HFFc6 (cell line): Measurements from ENCODE around the gene LAMTOR2. TPM values are rescaled to one million over a fixed set of nuclear protein-coding genes. Genes with fewer than 3 reads are reported as not detected.

Experiments used
- DNase-seq: peaks from one replicate; pipeline ENCODE4 v3.0.0-alpha.2; 2018
- H3K27ac Mint-ChIP-seq: 2 replicates; pipeline ENCODE4 v1.8.0; 2020; ENCODE audit warnings: mild to moderate bottlenecking, mixed read lengths
- H3K27me3 Mint-ChIP-seq: 2 replicates; pipeline ENCODE4 v1.8.0; 2021; ENCODE audit warnings: mild to moderate bottlenecking, moderate library complexity, mixed read lengths; ENCODE audit not compliant: insufficient read depth
- H3K36me3 Mint-ChIP-seq: 2 replicates; pipeline ENCODE4 v1.8.0; 2021; ENCODE audit warnings: low read depth, mixed read lengths
- H3K4me1 Mint-ChIP-seq: 2 replicates; pipeline ENCODE4 v1.8.0; 2020; ENCODE audit warnings: low read depth, mixed read lengths
- H3K4me3 Mint-ChIP-seq: 2 replicates; pipeline ENCODE4 v1.8.0; 2020; ENCODE audit warnings: mild to moderate bottlenecking, moderate library complexity, mixed read lengths
- H3K9me3 Mint-ChIP-seq: 2 replicates; pipeline ENCODE4 v1.8.0; 2020; ENCODE audit warnings: mild to moderate bottlenecking, mixed read lengths
- total RNA-seq, 6 experiments: library from RNA; stranded (reverse); fragmentation: NEBNext Ultra II Directional; extraction: Animal tissue kit (Norgen Biotek cat#: 25700); gene quantifications; 2 replicates in 1 of 6; 3 replicates in 5 of 6; pipeline ENCODE4 v1.2.3, GENCODE V29; 2021
- TF ChIP-seq, protein P1 (sequence below): fragments of 200-600 bp; sonication (generic); IDR thresholded peaks from 2 replicates; pipeline ENCODE4 v1.5.0; 2021; ENCODE audit warnings: antibody characterized with exemption, mild to moderate bottlenecking

Gene LAMTOR2
- total RNA-seq, 6 experiments from 2014 or later = 48.5 to 73.6 (median 62.5) TPM

DNA sequence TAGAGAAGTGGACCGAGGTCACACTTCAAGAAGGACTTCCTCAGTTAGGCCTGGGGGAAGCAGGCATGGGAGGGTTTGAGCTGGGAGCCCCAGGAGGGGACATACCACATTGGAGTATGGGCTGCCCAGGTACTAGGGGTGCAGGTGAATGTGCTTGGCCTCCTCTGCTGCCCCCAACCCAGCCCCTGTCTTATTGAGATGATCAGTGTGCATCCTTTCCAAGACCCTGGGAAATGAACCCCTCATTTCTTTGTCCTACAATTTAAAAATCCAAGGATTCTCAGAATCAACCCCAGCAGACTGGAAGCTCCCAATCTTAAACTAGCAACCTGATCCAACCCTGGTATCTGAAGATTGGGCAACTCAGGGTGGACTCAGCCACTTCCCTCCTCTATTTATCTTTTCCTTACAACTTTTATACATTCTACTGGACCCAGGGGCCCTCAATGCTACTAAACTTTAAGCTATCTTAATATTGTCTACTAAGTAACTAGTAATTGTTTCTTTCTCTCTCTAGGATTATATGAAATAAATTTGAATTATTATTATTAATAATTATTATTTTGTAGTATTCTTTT, 18.6 kb downstream of the LAMTOR2 start:
- peaks cover 3% of the 10 kb centered on the region for H3K27me3 Mint-ChIP-seq
- no peaks in the 10 kb centered on the region for H3K36me3 Mint-ChIP-seq
- peaks cover 7% of the 10 kb centered on the region; the same call in 1 of the 2 replicates for H3K4me1 Mint-ChIP-seq
- H3K27ac Mint-ChIP-seq = no peak overlapping the region
- no peaks in the 10 kb centered on the region for H3K9me3 Mint-ChIP-seq
- no peak for DNase-seq
- no peak overlapping the region for H3K4me3 Mint-ChIP-seq
- TF ChIP-seq, protein P1, sequence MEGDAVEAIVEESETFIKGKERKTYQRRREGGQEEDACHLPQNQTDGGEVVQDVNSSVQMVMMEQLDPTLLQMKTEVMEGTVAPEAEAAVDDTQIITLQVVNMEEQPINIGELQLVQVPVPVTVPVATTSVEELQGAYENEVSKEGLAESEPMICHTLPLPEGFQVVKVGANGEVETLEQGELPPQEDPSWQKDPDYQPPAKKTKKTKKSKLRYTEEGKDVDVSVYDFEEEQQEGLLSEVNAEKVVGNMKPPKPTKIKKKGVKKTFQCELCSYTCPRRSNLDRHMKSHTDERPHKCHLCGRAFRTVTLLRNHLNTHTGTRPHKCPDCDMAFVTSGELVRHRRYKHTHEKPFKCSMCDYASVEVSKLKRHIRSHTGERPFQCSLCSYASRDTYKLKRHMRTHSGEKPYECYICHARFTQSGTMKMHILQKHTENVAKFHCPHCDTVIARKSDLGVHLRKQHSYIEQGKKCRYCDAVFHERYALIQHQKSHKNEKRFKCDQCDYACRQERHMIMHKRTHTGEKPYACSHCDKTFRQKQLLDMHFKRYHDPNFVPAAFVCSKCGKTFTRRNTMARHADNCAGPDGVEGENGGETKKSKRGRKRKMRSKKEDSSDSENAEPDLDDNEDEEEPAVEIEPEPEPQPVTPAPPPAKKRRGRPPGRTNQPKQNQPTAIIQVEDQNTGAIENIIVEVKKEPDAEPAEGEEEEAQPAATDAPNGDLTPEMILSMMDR = no peak

DNA sequence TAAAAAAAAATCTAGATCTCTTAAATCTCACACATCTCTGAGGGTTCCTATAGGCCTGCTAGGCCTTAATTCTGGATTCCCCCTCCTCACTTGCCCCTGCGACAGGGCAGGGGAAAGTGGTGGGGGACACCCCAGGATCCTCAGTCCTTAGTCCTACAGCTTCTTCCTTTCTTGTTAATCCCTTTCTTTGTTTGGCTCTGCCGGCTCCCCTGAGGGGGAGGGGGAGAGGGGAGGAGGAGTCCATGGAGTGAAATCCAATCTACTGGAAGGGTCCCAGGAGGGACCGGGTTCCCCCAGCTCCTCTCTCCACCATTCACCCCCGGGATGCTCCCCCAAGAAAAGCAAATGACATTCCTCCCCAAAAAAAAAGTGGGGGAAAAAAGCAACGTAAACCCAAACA, 19.2 kb downstream of the LAMTOR2 start:
- Mint-ChIP-seq H3K9me3 (no peaks in the 10 kb centered on the region), H3K4me3 (no peak overlapping the region), H3K36me3 (no peaks in the 10 kb centered on the region), H3K27me3 (peaks cover 3% of the 10 kb centered on the region), H3K27ac (no peak overlapping the region), H3K4me1 (peaks cover 7% of the 10 kb centered on the region; the same call in 1 of the 2 replicates)
- DNase-seq = no peak
- TF ChIP-seq, protein P1 = no peak

DNA sequence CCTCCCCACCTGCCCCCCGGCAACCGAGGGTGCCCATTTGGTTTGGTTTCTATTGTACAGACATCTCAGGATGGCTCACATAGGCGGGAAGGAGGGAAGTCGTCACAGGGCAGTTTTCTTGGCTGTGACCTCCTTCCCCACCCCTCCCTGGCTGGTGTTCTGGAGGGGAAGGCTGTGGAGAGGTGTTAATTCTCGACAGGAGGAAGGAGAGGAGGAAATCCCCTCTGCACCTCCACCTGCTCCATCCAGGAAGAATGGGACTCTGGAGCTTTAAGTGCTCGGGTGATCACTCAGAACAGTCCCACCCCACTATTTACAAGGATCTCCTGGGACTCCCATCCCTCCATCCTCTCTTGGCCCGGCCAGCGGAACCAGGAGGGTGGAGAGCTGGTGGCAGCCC, 20.1 kb downstream of the LAMTOR2 start:
- Mint-ChIP-seq H3K4me3 (no peak overlapping the region), H3K4me1 (peaks cover 7% of the 10 kb centered on the region; the same call in 1 of the 2 replicates), H3K27me3 (peaks cover 3% of the 10 kb centered on the region), H3K9me3 (no peaks in the 10 kb centered on the region), H3K36me3 (no peaks in the 10 kb centered on the region), H3K27ac (no peak overlapping the region)
- TF ChIP-seq, protein P1 = no peak
- no peak for DNase-seq

DNA sequence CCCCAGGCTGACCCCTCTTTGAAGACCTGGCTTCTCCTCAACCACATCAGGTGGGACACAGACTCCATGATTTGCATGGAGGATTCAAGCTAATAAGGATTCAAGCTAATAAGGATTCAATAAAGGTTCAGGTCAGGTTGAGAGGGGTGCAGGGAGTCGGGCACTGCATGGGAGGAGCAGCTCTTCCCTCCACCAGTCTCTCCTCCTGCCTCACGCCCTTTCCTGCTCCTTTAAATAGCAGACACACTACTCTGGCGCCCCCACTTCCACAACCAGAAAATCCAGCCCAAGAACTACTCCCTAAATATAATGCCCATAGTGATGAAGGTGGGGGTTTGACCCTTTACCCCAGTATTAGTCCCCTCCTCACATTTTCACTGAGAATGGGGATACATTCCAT, 20.6 kb downstream of the LAMTOR2 start:
- H3K4me3 Mint-ChIP-seq = no peak overlapping the region

DNA sequence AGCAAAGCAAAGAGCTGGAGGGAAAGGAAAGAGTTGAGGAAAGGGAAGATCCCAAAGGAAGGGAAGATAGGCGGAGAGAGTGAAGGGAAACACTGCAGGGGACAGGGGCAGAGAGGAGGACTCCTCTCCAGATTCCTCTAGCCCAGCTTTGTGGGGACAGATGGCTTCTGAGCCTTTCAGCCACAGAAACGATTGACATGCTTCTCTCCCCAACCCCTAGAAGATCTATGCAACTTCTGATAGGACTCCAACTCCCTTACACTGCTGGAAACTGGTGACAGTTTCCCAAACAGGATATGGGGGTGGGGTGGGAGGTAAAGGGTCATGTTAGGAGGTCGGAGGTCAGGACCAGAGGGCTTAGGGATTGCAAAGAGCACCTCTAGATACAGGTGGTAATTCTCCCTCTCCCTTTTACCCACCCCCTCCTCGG, 21.2 kb downstream of the LAMTOR2 start:
- TF ChIP-seq, protein P1 = no peak
- no peak for DNase-seq
- H3K9me3 Mint-ChIP-seq = no peaks in the 10 kb centered on the region
- peaks cover 1% of the 10 kb centered on the region for H3K27me3 Mint-ChIP-seq
- H3K4me1 Mint-ChIP-seq = peaks cover 7% of the 10 kb centered on the region; the same call in 1 of the 2 replicates
- no peak overlapping the region for H3K27ac Mint-ChIP-seq
- H3K36me3 Mint-ChIP-seq = no peaks in the 10 kb centered on the region
- no peak overlapping the region for H3K4me3 Mint-ChIP-seq

More for the DNA sequence above, 20.6 kb downstream of the LAMTOR2 start:
- no peak for DNase-seq
- Mint-ChIP-seq H3K36me3 (no peaks in the 10 kb centered on the region), H3K9me3 (no peaks in the 10 kb centered on the region), H3K27me3 (peaks cover 2% of the 10 kb centered on the region), H3K4me1 (peaks cover 7% of the 10 kb centered on the region; the same call in 1 of the 2 replicates), H3K27ac (no peak overlapping the region)
- TF ChIP-seq, protein P1 = no peak; the same call in 1 of the 2 replicates
